ENCODE measurements around the gene ATAD1.
"Not testable (repeated sequence)": the region's sequence is repeated elsewhere in the genome, so short reads cannot be mapped to it uniquely, and the experiment has no call there.

Gene ATAD1

GRCh38 chr10:87846023-87846422 lies 28.0 kb upstream of the ATAD1 start:
- DNase-seq (ENCODE audit: low spot score) = no peak

- no peak for DNase-seq (ENCODE audit: low spot score)
Observed at GRCh38 chr10:87845624-87845998, 27.6 kb upstream of the ATAD1 start.

- DNase-seq (ENCODE audit: low spot score) = no peak
Observed at GRCh38 chr10:87844837-87845623, 27.0 kb upstream of the ATAD1 start.

- no peak for DNase-seq (ENCODE audit: low spot score)
Observed at GRCh38 chr10:87843714-87844113, 25.7 kb upstream of the ATAD1 start.

GRCh38 chr10:87842776-87843497 lies 24.9 kb upstream of the ATAD1 start:
- no peak for DNase-seq (ENCODE audit: low spot score)

GRCh38 chr10:87842220-87842641 lies 24.2 kb upstream of the ATAD1 start:
- no peak for DNase-seq (ENCODE audit: low spot score)

GRCh38 chr10:87841186-87841585 lies 23.2 kb upstream of the ATAD1 start:
- no peak for DNase-seq (ENCODE audit: low spot score)

GRCh38 chr10:87838650-87839049 lies 20.6 kb upstream of the ATAD1 start:
- no peak for DNase-seq (ENCODE audit: low spot score)

GRCh38 chr10:87837445-87837844 lies 19.4 kb upstream of the ATAD1 start:
- no peak for DNase-seq (ENCODE audit: low spot score)

- DNase-seq (ENCODE audit: low spot score) = no peak
Observed at GRCh38 chr10:87836098-87836497, 18.1 kb upstream of the ATAD1 start.

- no peak for DNase-seq (ENCODE audit: low spot score)
Observed at GRCh38 chr10:87829986-87830729, 12.1 kb upstream of the ATAD1 start.

- DNase-seq (ENCODE audit: low spot score) = not testable (repeated sequence)
Observed at GRCh38 chr10:87829051-87829450, 11.0 kb upstream of the ATAD1 start.

GRCh38 chr10:87827681-87828080 lies 9.7 kb upstream of the ATAD1 start:
- DNase-seq (ENCODE audit: low spot score) = no peak

- DNase-seq (ENCODE audit: low spot score) = no peak
Observed at GRCh38 chr10:87826653-87827052, 8.6 kb upstream of the ATAD1 start.

- DNase-seq (ENCODE audit: low spot score) = no peak
Observed at GRCh38 chr10:87819289-87819585, 1.2 kb upstream of the ATAD1 start.

GRCh38 chr10:87818505-87819288 lies 671 bp upstream of the ATAD1 start:
- peak; percentile 48 for DNase-seq (ENCODE audit: low spot score)

GRCh38 chr10:87816898-87817608 lies 973 bp downstream of the ATAD1 start:
- DNase-seq (ENCODE audit: low spot score) = no peak

GRCh38 chr10:87816163-87816897 lies 1.7 kb downstream of the ATAD1 start:
- DNase-seq (ENCODE audit: low spot score) = no peak

- no peak for DNase-seq (ENCODE audit: low spot score)
Observed at GRCh38 chr10:87804939-87805569, 13.0 kb downstream of the ATAD1 start.

GRCh38 chr10:87803831-87804230 lies 14.2 kb downstream of the ATAD1 start:
- no peak for DNase-seq (ENCODE audit: low spot score)

Data from D341Med (cell line).